ENCODE measurements around the gene NAALADL2. TPM values are rescaled to one million over a fixed set of nuclear protein-coding genes. Genes with fewer than 3 reads are reported as not detected.

Gene NAALADL2
- total and polyA plus RNA-seq, 2 of the 4 experiments (the other 2 are of a cell fraction), result 3.8 to 19.2 TPM

GRCh38 chr3:175356899-175357324 lies 497.8 kb downstream of the NAALADL2 start:
- Histone ChIP-seq H3K27ac (ENCODE audit: insufficient read depth, low read length) (no peak overlapping the region), H3K79me1 (ENCODE audit: low read depth in 1 of 2, low read length in 2 of 2) (no peaks in the 10 kb centered on the region), H2AFZ (replicated peaks; ENCODE audit: low read length, poor library complexity) (no peak overlapping the region), H4K91ac (ENCODE audit: insufficient read depth, low read depth, low read length) (no peak overlapping the region), H4K8ac (ENCODE audit: low read depth in 2 of 2, low read length in 2 of 2) (no peak overlapping the region), H3K23ac (ENCODE audit: low read depth, low read length) (no peak overlapping the region), H3K4me1 (ENCODE audit: control insufficient read depth, insufficient read depth, low read length) (no peaks in the 10 kb centered on the region; the same call in none of the 2 replicates), H2AK5ac (ENCODE audit: low read depth, low read length) (no peak overlapping the region), H4K5ac (ENCODE audit: low read depth, low read length) (no peak overlapping the region; the same call in 1 of the 2 replicates), H3K56ac (ENCODE audit: extremely low read depth, insufficient read depth, low read length) (no peak overlapping the region), H3K9ac (ENCODE audit: low read depth, low read length) (no peak overlapping the region), H3K4ac (ENCODE audit: low read depth, low read length) (no peak overlapping the region), H3K9me1 (ENCODE audit: insufficient read depth, low read length) (no peaks in the 10 kb centered on the region), H2BK120ac (ENCODE audit: low read depth, low read length) (peak overlapping the region; percentile 11), H3K9me3 (ENCODE audit: control insufficient read depth, insufficient read depth, low read length) (no peaks in the 10 kb centered on the region), H2BK15ac (ENCODE audit: low read depth, low read length) (no peak overlapping the region), H3K27me3 (ENCODE audit: control insufficient read depth, insufficient read depth, low read length) (no peaks in the 10 kb centered on the region), H4K20me1 (ENCODE audit: insufficient read depth, low read length) (no peaks in the 10 kb centered on the region), H3K18ac (ENCODE audit: low read depth, low read length) (peak overlapping the region; percentile 57; the same call in 1 of the 2 replicates), H2BK5ac (ENCODE audit: low read depth, low read length, poor library complexity, severe bottlenecking) (peak overlapping the region; percentile 40), H3K4me2 (ENCODE audit: low read depth, low read length) (peak overlapping the region; percentile 72; the same call in 1 of the 2 replicates), H3K4me3 (ENCODE audit: insufficient read depth, low read depth, low read length) (no peak overlapping the region), H3K36me3 (ENCODE audit: control insufficient read depth, insufficient read depth, low read length) (no peaks in the 10 kb centered on the region), H3K14ac (replicated peaks; ENCODE audit: low read depth, low read length) (no peak overlapping the region), H2BK20ac (ENCODE audit: low read depth, low read length) (no peak overlapping the region; the same call in 1 of the 2 replicates), H2AK9ac (replicated peaks; ENCODE audit: low read depth, low read length, poor library complexity) (no peak overlapping the region)
- TF ChIP-seq RFX5 (IDR thresholded peaks at IDR 0.05; ENCODE audit: low read depth, low read length) (no peak), POLR2A (IDR thresholded peaks at IDR 0.05; ENCODE audit: low read depth, low read length) (no peak), FOS (IDR thresholded peaks at IDR 0.05; ENCODE audit: low read depth, low read length) (no peak), MAFK (IDR thresholded peaks at IDR 0.05; ENCODE audit: low read depth, low read length) (no peak), MAZ (IDR thresholded peaks at IDR 0.05; ENCODE audit: borderline replicate concordance, low read depth, low read length) (no peak), RCOR1 (IDR thresholded peaks at IDR 0.05; ENCODE audit: insufficient replicate concordance, low read length) (no peak), MXI1 (IDR thresholded peaks at IDR 0.05; ENCODE audit: borderline replicate concordance, low read depth, low read length) (no peak), SMC3 (IDR thresholded peaks at IDR 0.05; ENCODE audit: low read depth, low read length) (no peak), RAD21 (IDR thresholded peaks at IDR 0.05; ENCODE audit: low read length) (no peak), CEBPB (IDR thresholded peaks at IDR 0.05; ENCODE audit: low read depth, low read length) (no peak)
- TF ChIP-seq, protein P1, sequence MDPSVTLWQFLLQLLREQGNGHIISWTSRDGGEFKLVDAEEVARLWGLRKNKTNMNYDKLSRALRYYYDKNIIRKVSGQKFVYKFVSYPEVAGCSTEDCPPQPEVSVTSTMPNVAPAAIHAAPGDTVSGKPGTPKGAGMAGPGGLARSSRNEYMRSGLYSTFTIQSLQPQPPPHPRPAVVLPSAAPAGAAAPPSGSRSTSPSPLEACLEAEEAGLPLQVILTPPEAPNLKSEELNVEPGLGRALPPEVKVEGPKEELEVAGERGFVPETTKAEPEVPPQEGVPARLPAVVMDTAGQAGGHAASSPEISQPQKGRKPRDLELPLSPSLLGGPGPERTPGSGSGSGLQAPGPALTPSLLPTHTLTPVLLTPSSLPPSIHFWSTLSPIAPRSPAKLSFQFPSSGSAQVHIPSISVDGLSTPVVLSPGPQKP (IDR thresholded peaks at IDR 0.05; ENCODE audit: borderline replicate concordance, low read depth, low read length), result no peak
- TF ChIP-seq, protein P2, sequence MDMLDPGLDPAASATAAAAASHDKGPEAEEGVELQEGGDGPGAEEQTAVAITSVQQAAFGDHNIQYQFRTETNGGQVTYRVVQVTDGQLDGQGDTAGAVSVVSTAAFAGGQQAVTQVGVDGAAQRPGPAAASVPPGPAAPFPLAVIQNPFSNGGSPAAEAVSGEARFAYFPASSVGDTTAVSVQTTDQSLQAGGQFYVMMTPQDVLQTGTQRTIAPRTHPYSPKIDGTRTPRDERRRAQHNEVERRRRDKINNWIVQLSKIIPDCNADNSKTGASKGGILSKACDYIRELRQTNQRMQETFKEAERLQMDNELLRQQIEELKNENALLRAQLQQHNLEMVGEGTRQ (IDR thresholded peaks at IDR 0.05; ENCODE audit: low read depth, low read length), result no peak
- TF ChIP-seq, protein P3, sequence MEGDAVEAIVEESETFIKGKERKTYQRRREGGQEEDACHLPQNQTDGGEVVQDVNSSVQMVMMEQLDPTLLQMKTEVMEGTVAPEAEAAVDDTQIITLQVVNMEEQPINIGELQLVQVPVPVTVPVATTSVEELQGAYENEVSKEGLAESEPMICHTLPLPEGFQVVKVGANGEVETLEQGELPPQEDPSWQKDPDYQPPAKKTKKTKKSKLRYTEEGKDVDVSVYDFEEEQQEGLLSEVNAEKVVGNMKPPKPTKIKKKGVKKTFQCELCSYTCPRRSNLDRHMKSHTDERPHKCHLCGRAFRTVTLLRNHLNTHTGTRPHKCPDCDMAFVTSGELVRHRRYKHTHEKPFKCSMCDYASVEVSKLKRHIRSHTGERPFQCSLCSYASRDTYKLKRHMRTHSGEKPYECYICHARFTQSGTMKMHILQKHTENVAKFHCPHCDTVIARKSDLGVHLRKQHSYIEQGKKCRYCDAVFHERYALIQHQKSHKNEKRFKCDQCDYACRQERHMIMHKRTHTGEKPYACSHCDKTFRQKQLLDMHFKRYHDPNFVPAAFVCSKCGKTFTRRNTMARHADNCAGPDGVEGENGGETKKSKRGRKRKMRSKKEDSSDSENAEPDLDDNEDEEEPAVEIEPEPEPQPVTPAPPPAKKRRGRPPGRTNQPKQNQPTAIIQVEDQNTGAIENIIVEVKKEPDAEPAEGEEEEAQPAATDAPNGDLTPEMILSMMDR (conservative IDR thresholded peaks at IDR 0.05; ENCODE audit: low read depth, low read length), result no peak
- intact Hi-C loops (cut with micrococcal nuclease), result no loop called here
- in situ Hi-C loops (cut with MboI; ENCODE audit: low sequenced_read_pairs), result no loop called here
- BruUV-seq (replicated peaks), result no TSS peak
- DNase-seq (peak; percentile 68), ATAC-seq (ENCODE audit: low read depth) (peak; percentile 56)
- ChIA-PET POLR2A (ENCODE audit: unreplicated experiment) (no interaction called here), CTCF (interaction anchor here (1.3 kb wide), 1 partner anchor 10 kb away, joined by 4 read pairs; no protein-coding TSS in a partner anchor)
- dilution Hi-C loops (cut with HindIII; ENCODE audit: low sequenced_read_pairs, unreplicated experiment), result no loop called here
- no CpG with 5 or more reads among the region's 3 CpGs for WGBS, 2 experiments (ENCODE audit: extremely low coverage in 2 of 2, insufficient read length in 1 of 2)

Measured in IMR-90 (cell line).